ENCODE results near the gene SMARCA4.

Gene SMARCA4

DNA sequence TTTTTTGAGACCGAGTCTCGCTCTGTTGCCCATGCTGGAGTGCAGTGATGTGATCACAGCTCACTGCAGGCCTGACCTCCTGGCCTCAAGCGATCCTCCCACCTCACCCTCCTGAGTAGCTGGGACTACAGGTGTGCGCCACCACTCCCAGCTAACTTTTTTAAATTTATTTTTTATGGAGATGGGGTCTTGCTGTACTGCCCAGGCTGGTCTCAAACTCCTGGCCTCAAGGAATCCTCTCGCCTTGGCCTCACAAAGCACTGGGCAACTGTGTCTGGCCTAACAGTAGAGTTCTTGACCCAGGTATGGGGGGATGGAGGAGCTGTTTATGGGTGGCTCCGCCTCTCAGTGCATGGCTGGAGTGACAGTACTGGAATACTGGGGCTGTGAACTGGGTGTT, 59.6 kb downstream of the SMARCA4 start:
- TF ChIP-seq HDGF (IDR thresholded peaks at IDR 0.05; ENCODE audit: borderline replicate concordance) (no peak), ZNF384 (IDR thresholded peaks at IDR 0.05) (no peak), BHLHE40 (IDR thresholded peaks at IDR 0.05; ENCODE audit: borderline replicate concordance) (no peak), ELF4 (IDR thresholded peaks at IDR 0.05) (no peak), ARNT (IDR thresholded peaks at IDR 0.05) (no peak), FOXM1 (IDR thresholded peaks at IDR 0.05; ENCODE audit: borderline replicate concordance) (no peak), TARDBP (IDR thresholded peaks at IDR 0.05) (no peak)
- no peak for DNase-seq (ENCODE audit: extremely low spot score)
- ChIA-PET POLR2A (no interaction called here), CTCF (interaction anchor here (0.6 to 1.4 kb wide), 2 partner anchors 78 to 465 kb away, joined by 3 to 5 read pairs; no protein-coding TSS in a partner anchor)

DNA sequence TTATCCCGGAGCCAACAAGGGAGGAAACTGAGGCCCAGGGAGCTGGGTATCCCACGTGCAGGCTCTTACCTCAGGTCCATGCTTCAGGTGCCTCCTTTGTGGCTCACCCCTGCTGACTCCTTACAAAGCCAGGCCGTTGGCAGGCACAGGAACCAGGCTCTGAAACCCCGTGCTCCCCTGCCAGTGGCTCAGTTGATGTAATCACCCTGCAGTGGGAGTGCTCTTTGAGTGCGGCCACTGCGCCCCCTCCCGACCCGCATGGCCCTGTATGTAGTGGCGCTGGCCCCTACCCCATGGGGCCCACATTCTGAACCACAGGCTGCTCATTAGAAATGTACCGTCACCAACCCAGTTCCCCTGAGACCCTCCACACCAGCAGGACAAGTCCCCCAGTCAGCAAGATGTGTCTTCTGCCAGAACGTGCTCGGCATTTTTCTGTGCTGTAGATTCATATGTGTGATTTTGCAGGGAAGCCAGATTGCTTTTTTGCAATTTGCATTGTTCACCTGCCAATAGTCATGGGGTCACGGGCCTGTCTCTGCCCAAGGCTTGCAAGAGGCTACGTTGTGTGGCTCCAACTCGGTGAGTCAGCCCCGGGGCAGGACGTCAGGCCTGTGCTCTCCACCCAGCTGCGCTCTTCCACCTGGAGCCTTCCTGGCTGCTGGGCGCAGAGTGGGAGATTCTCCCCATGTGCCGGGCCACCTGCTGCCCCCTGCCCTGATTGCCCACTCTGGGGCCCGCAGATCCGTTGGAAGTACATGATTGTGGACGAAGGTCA, 60.3 kb downstream of the SMARCA4 start:
- POLR2A ChIA-PET = interaction anchor here (1.4 kb wide), 1 partner anchor 14 kb away, joined by 3 read pairs; no protein-coding TSS in a partner anchor
- DNase-seq (ENCODE audit: extremely low spot score) = no peak
- CTCF ChIA-PET = interaction anchor here (0.6 kb wide), 1 partner anchor 466 kb away, joined by 3 read pairs; no protein-coding TSS in a partner anchor
- no peak for TF ChIP-seq HDGF (IDR thresholded peaks at IDR 0.05; ENCODE audit: borderline replicate concordance)
- no peak for TF ChIP-seq ELF4 (IDR thresholded peaks at IDR 0.05)

DNA sequence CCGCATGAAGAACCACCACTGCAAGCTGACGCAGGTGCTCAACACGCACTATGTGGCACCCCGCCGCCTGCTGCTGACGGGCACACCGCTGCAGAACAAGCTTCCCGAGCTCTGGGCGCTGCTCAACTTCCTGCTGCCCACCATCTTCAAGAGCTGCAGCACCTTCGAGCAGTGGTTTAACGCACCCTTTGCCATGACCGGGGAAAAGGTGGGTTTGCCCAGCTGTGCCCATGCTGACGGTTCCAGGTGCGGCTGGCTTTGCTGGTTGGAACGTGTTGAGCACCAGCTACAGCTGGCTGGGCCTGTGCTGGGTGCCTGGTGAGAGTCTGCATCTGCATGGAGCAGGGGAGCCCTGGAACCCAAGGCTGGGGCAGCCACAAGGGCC, 60.9 kb downstream of the SMARCA4 start:
- CTCF ChIA-PET = interaction anchor here (0.9 kb wide), 1 partner anchor 14 kb away, joined by 3 read pairs; no protein-coding TSS in a partner anchor

DNA sequence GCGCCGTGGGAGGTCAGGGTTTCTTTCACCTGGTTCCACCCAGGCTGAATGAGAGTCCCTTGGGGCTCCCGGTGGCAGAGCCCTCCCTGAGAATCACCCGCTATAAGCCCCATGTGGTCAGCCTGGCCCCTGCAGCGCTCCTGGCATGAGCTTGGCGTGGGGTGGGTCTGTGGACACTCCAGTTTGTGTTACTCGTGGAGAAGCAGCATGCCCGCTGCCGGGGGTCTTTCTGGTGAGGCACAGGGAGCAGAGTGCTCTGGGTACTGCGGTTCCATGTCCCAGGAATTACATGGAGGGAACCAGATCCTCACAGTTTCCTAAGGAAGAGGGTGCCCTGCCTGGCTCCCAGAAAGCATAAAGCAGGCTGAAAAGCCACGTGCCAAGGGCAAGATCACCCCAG, 62.2 kb downstream of the SMARCA4 start:
- CTCF ChIA-PET = no interaction called here
- POLR2A ChIA-PET = no interaction called here
- TF ChIP-seq FOXK2 (IDR thresholded peaks at IDR 0.05) = no peak
- no peak for TF ChIP-seq TARDBP (IDR thresholded peaks at IDR 0.05)
- TF ChIP-seq SUZ12 (IDR thresholded peaks at IDR 0.05) = no peak
- no peak for TF ChIP-seq SP1 (IDR thresholded peaks at IDR 0.05)
- no peak for TF ChIP-seq NFRKB (IDR thresholded peaks at IDR 0.05)
- TF ChIP-seq BHLHE40 (IDR thresholded peaks at IDR 0.05; ENCODE audit: borderline replicate concordance) = no peak
- TF ChIP-seq ARNT (IDR thresholded peaks at IDR 0.05) = no peak
- TF ChIP-seq HDGF (IDR thresholded peaks at IDR 0.05; ENCODE audit: borderline replicate concordance) = no peak
- no peak for TF ChIP-seq FOXA1 (IDR thresholded peaks at IDR 0.05)
- TF ChIP-seq, protein P1, sequence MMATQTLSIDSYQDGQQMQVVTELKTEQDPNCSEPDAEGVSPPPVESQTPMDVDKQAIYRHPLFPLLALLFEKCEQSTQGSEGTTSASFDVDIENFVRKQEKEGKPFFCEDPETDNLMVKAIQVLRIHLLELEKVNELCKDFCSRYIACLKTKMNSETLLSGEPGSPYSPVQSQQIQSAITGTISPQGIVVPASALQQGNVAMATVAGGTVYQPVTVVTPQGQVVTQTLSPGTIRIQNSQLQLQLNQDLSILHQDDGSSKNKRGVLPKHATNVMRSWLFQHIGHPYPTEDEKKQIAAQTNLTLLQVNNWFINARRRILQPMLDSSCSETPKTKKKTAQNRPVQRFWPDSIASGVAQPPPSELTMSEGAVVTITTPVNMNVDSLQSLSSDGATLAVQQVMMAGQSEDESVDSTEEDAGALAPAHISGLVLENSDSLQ (IDR thresholded peaks at IDR 0.05) = no peak
- TF ChIP-seq CTBP1 (IDR thresholded peaks at IDR 0.05; ENCODE audit: borderline replicate concordance) = no peak
- no peak for TF ChIP-seq L3MBTL2 (conservative IDR thresholded peaks at IDR 0.05)
- TF ChIP-seq FOXM1 (IDR thresholded peaks at IDR 0.05; ENCODE audit: borderline replicate concordance) = no peak
- TF ChIP-seq LEF1 (IDR thresholded peaks at IDR 0.05; ENCODE audit: borderline replicate concordance) = no peak
- no peak for TF ChIP-seq ZNF384 (IDR thresholded peaks at IDR 0.05)
- no peak for TF ChIP-seq ELF4 (IDR thresholded peaks at IDR 0.05)
- no peak for DNase-seq (ENCODE audit: extremely low spot score)

More for the DNA sequence above, 60.9 kb downstream of the SMARCA4 start:
- POLR2A ChIA-PET = interaction anchor here (1.4 kb wide), 1 partner anchor 15 kb away, joined by 3 read pairs; no protein-coding TSS in a partner anchor
- TF ChIP-seq SUZ12 (IDR thresholded peaks at IDR 0.05) (no peak), NFRKB (IDR thresholded peaks at IDR 0.05) (no peak), LEF1 (IDR thresholded peaks at IDR 0.05; ENCODE audit: borderline replicate concordance) (no peak), CTBP1 (IDR thresholded peaks at IDR 0.05; ENCODE audit: borderline replicate concordance) (no peak), HDGF (IDR thresholded peaks at IDR 0.05; ENCODE audit: borderline replicate concordance) (no peak), TARDBP (IDR thresholded peaks at IDR 0.05) (no peak), ZNF384 (IDR thresholded peaks at IDR 0.05) (no peak), ELF4 (IDR thresholded peaks at IDR 0.05) (no peak), SP1 (IDR thresholded peaks at IDR 0.05) (no peak), ARNT (IDR thresholded peaks at IDR 0.05) (no peak), BHLHE40 (IDR thresholded peaks at IDR 0.05; ENCODE audit: borderline replicate concordance) (no peak), FOXM1 (IDR thresholded peaks at IDR 0.05; ENCODE audit: borderline replicate concordance) (no peak), FOXK2 (IDR thresholded peaks at IDR 0.05) (no peak)
- no peak for DNase-seq (ENCODE audit: extremely low spot score)

DNA sequence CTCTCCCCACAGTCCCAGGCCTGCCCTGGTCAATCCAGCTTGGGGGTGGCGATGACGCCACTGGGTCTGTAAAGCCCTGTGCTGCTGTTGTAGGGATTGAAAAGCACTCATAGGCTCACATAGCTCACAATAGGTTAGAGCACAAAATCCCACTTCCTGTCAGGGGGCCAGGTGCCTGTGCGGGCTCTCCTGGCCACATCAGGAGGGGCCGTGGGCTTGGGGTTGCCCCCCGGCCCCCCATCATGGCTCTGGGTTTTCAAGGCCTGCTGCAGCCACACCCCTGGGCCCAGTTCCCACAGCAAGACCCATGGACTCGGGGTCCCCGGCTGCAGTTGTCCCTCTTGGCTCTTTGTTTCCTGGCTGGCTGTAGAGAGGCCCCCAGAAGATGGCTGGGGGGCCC, 62.9 kb downstream of the SMARCA4 start:
- POLR2A ChIA-PET = interaction anchor here (1.0 kb wide), 1 partner anchor 66 kb away, joined by 3 read pairs; no protein-coding TSS in a partner anchor
- CTCF ChIA-PET = no interaction called here
- DNase-seq (ENCODE audit: extremely low spot score) = no peak
- TF ChIP-seq SP1 (IDR thresholded peaks at IDR 0.05) = no peak
- TF ChIP-seq HDGF (IDR thresholded peaks at IDR 0.05; ENCODE audit: borderline replicate concordance) = no peak
- TF ChIP-seq FOXA1 (IDR thresholded peaks at IDR 0.05) = no peak
- no peak for TF ChIP-seq ZNF384 (IDR thresholded peaks at IDR 0.05)
- TF ChIP-seq CTBP1 (IDR thresholded peaks at IDR 0.05; ENCODE audit: borderline replicate concordance) = no peak
- no peak for TF ChIP-seq FOXK2 (IDR thresholded peaks at IDR 0.05)

DNA sequence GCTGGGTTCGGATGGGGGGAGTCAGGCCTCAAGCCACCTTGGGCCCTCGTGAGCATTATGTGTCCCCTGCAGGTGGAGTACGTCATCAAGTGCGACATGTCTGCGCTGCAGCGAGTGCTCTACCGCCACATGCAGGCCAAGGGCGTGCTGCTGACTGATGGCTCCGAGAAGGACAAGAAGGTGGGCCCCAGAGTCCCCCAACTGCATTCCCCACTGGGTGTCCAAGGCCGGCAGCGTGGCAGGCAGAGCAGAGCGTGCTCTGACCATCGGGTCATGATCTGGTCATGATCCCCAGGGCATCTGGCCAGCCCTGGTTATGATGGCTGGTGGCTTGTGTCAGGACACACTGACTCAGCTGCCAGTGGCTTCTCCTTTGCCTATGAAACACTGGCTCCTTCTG, 63.4 kb downstream of the SMARCA4 start:
- CTCF ChIA-PET = no interaction called here
- DNase-seq (ENCODE audit: extremely low spot score) = no peak
- TF ChIP-seq CTBP1 (IDR thresholded peaks at IDR 0.05; ENCODE audit: borderline replicate concordance) = no peak
- TF ChIP-seq BHLHE40 (IDR thresholded peaks at IDR 0.05; ENCODE audit: borderline replicate concordance) = no peak
- no peak for TF ChIP-seq ARNT (IDR thresholded peaks at IDR 0.05)
- POLR2A ChIA-PET = interaction anchor here (1.0 kb wide), 1 partner anchor 65 kb away, joined by 3 read pairs; no protein-coding TSS in a partner anchor

DNA sequence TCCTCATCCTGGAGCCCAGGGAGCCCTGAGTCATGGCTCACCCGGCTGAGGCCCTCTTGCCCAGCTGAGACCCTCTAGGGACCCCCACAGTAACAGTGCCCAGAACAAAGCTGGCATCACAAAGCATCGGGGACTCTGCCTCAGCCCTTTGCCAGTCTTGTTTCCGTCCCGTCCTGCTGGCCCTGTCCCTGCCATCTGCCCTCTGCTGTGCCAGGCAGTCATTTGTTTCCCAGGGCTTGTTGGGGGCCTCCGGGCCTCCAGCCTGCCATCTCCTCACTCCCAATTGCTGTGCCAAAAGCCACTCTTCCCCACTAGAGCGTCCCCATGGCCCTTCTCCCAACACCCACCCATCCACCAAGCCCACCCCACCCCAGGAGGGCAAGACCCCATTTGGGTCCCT, 64.2 kb downstream of the SMARCA4 start:
- TF ChIP-seq CTBP1 (IDR thresholded peaks at IDR 0.05; ENCODE audit: borderline replicate concordance) (no peak), ELF4 (IDR thresholded peaks at IDR 0.05) (no peak), FOXA1 (IDR thresholded peaks at IDR 0.05) (no peak), SUZ12 (IDR thresholded peaks at IDR 0.05) (no peak), ARNT (IDR thresholded peaks at IDR 0.05) (no peak), NFRKB (IDR thresholded peaks at IDR 0.05) (no peak), FOXK2 (IDR thresholded peaks at IDR 0.05) (no peak), TARDBP (IDR thresholded peaks at IDR 0.05) (no peak), SP1 (IDR thresholded peaks at IDR 0.05) (no peak), BHLHE40 (IDR thresholded peaks at IDR 0.05; ENCODE audit: borderline replicate concordance) (no peak), HDGF (IDR thresholded peaks at IDR 0.05; ENCODE audit: borderline replicate concordance) (no peak), ZNF384 (IDR thresholded peaks at IDR 0.05) (no peak), FOXM1 (IDR thresholded peaks at IDR 0.05; ENCODE audit: borderline replicate concordance) (no peak), L3MBTL2 (conservative IDR thresholded peaks at IDR 0.05) (no peak), LEF1 (IDR thresholded peaks at IDR 0.05; ENCODE audit: borderline replicate concordance) (no peak)
- TF ChIP-seq, protein P1 (IDR thresholded peaks at IDR 0.05) = no peak
- no peak for DNase-seq (ENCODE audit: extremely low spot score)
- ChIA-PET CTCF (interaction anchor here (0.6 kb wide), 1 partner anchor 122 kb away, joined by 3 read pairs; no protein-coding TSS in a partner anchor), POLR2A (no interaction called here)
